Endothelial cell of umbilical vein (primary cell): ENCODE data around the gene PLEKHA7. TPM values are rescaled to one million over a fixed set of nuclear protein-coding genes. Genes with fewer than 3 reads are reported as not detected.

Experiments used
- BruUV-seq: library from RNA; stranded (reverse); fragments of 400-500 nt; replicated peaks from 2 replicates; lab custom pipeline; 2021; lab: Mats Ljungman, UMichigan
- CTCF ChIA-PET: fragments of 300-600, 350-600 bp; sonication (Branson Sonifier 250); formaldehyde crosslinking; loops from one replicate; lab custom pipeline; 2021; ENCODE audit warnings: antibody characterized with exemption, inconsistent platforms; lab: Charles Lee
- POLR2A ChIA-PET: fragments of 300-600, 350-600 bp; sonication (Branson Sonifier 250); formaldehyde crosslinking; loops from one replicate; lab custom pipeline; 2021; ENCODE audit warnings: antibody characterized with exemption, inconsistent platforms; lab: Charles Lee
- DNase-seq: peaks from one replicate; pipeline ENCODE4 v3.0.0-alpha.2; 2011; ENCODE audit warnings: low read depth, low spot score
- FAIRE-seq: peaks from 2 replicates; lab custom pipeline; 2011; peaks lifted over from hg19 to GRCh38; lab: Jason Lieb, UNC
- H2AFZ ChIP-seq: 2 replicates; pipeline ENCODE4 v1.6.0; 2012; ENCODE audit warnings: low read depth, low read length, control low read depth, inconsistent platforms
- H3K27ac ChIP-seq: 2 replicates; pipeline ENCODE4 v1.5.1; 2011; ENCODE audit warnings: low read depth, mild to moderate bottlenecking, control low read depth, low read length, moderate library complexity; ENCODE audit not compliant: insufficient read depth
- H3K27me3 ChIP-seq, 2 experiments: 2 replicates each; pipeline versions ENCODE4 v1.6.0 to v1.6.1; 2011; ENCODE audit warnings: low read length in 2 of 2, mixed read lengths in 1 of 2; ENCODE audit not compliant: control insufficient read depth in 2 of 2, insufficient read depth in 2 of 2
- H3K36me3 ChIP-seq, 2 experiments: 2 replicates in 1 of 2; 3 replicates in 1 of 2; pipeline ENCODE4 v1.5.1; 2011; ENCODE audit warnings: low read length in 2 of 2, mild to moderate bottlenecking in 1 of 2, moderate library complexity in 1 of 2; ENCODE audit not compliant: control insufficient read depth in 2 of 2, insufficient read depth in 2 of 2; ENCODE audit errors: extremely low read depth in 1 of 2
- H3K4me1 ChIP-seq: 3 replicates; pipeline ENCODE4 v1.5.1; 2011; ENCODE audit warnings: mild to moderate bottlenecking, low read length; ENCODE audit not compliant: control insufficient read depth, insufficient read depth; ENCODE audit errors: extremely low read depth
- H3K4me2 ChIP-seq: 2 replicates; pipeline ENCODE4 v1.6.1; 2011; ENCODE audit warnings: low read length, control low read depth, mixed read lengths; ENCODE audit not compliant: insufficient read depth
- H3K4me3 ChIP-seq, 3 experiments: fragments of 200-600 bp in 1 of 3; sonication (generic), shearing (Covaris generic) in 1 of 3; replicated peaks in 1 of 3; 2 replicates each; pipeline ENCODE4 v1.5.1; 2011 to 2016; ENCODE audit warnings: control low read depth in 3 of 3, low read length in 3 of 3, mild to moderate bottlenecking in 2 of 3, inconsistent platforms in 1 of 3, low read depth in 1 of 3, moderate library complexity in 1 of 3; ENCODE audit not compliant: insufficient read depth in 1 of 3
- H3K79me2 ChIP-seq: 2 replicates; pipeline ENCODE4 v1.6.0; 2012; ENCODE audit warnings: low read length, inconsistent platforms; ENCODE audit not compliant: control insufficient read depth, insufficient read depth
- H3K9ac ChIP-seq: replicated peaks from 2 replicates; pipeline ENCODE3; 2011; ENCODE audit warnings: low read length, control low read depth; ENCODE audit not compliant: insufficient read depth; ENCODE audit errors: extremely low read depth
- H3K9me1 ChIP-seq: replicated peaks from 3 replicates; pipeline ENCODE4 v1.6.0; 2011; ENCODE audit warnings: mild to moderate bottlenecking, low read length; ENCODE audit not compliant: control insufficient read depth, insufficient read depth; ENCODE audit errors: extremely low read depth
- H3K9me3 ChIP-seq: replicated peaks from 2 replicates; pipeline ENCODE4 v1.5.1; 2012; ENCODE audit warnings: low read length, inconsistent platforms; ENCODE audit not compliant: control insufficient read depth, insufficient read depth
- H4K20me1 ChIP-seq: replicated peaks from 2 replicates; pipeline ENCODE3; 2011; ENCODE audit warnings: mild to moderate bottlenecking, low read length; ENCODE audit not compliant: control insufficient read depth, insufficient read depth; ENCODE audit errors: extremely low read depth
- CTCF ChIP-seq, 2 donors: IDR thresholded peaks; 1 replicate in 1 of 2; 2 replicates in 1 of 2; pipeline ENCODE4 v1.5.1; 2011; ENCODE audit warnings: low read length in 2 of 2, mild to moderate bottlenecking in 2 of 2, moderate library complexity in 2 of 2, control low read depth in 1 of 2, inconsistent platforms in 1 of 2, low read depth in 1 of 2; ENCODE audit not compliant: insufficient read depth in 1 of 2; ENCODE audit errors: extremely low read depth in 1 of 2
- EZH2 ChIP-seq: IDR thresholded peaks from 2 replicates; pipeline ENCODE4 v1.6.1; 2012; ENCODE audit warnings: borderline replicate concordance, low read depth, mild to moderate bottlenecking, moderate library complexity, low read length, inconsistent platforms; ENCODE audit not compliant: severe bottlenecking
- FOS ChIP-seq: IDR thresholded peaks from 2 replicates; pipeline ENCODE4 v1.6.1; 2011; ENCODE audit warnings: mild to moderate bottlenecking, low read length, moderate library complexity, borderline replicate concordance; ENCODE audit not compliant: insufficient read depth
- GATA2 ChIP-seq: IDR thresholded peaks from 2 replicates; pipeline ENCODE4 v1.7.0; 2011; ENCODE audit warnings: low read depth, mild to moderate bottlenecking, moderate library complexity, mixed read lengths, low read length; ENCODE audit not compliant: insufficient read length, insufficient read depth
- JUN ChIP-seq: IDR thresholded peaks from 2 replicates; pipeline ENCODE4 v1.6.1; 2011; ENCODE audit warnings: borderline replicate concordance, low read depth; ENCODE audit not compliant: insufficient read length, insufficient read depth
- MAX ChIP-seq: IDR thresholded peaks from 2 replicates; pipeline ENCODE4 v1.6.1; 2011; ENCODE audit not compliant: insufficient read depth, insufficient read length
- MYC ChIP-seq: IDR thresholded peaks from one replicate; pipeline ENCODE4 v1.6.1; 2011; ENCODE audit warnings: mild to moderate bottlenecking, low read depth, low read length
- POLR2AphosphoS5 ChIP-seq: IDR thresholded peaks from 2 replicates; pipeline ENCODE4 v1.6.1; 2012; ENCODE audit warnings: low read depth, mild to moderate bottlenecking, control low read depth, low read length, moderate library complexity; ENCODE audit not compliant: insufficient read depth
- dilution Hi-C: fragments of 300-500 bp; cut with MboI; formaldehyde crosslinking; loops from one replicate; pipeline ENCODE4 v1.15.0; 2019; ENCODE audit warnings: low sequenced_read_pairs; ENCODE audit not compliant: extremely low pct_ligation_motif_present
- intact Hi-C: fragments of 100-400 bp; cut with micrococcal nuclease; formaldehyde crosslinking; loops from one replicate; pipeline ENCODE4 v1.10.0; 2022
- polyA plus RNA-seq, 4 experiments: library from polyadenylated mRNA; depleted of rRNA in 3 of 4; stranded (reverse) in 3 of 4; unstranded in 1 of 4; fragments of >200 nt; gene quantifications; 2 replicates each; pipeline versions ENCODE4 v1.2.1 to v1.2.3, GENCODE V29; 2011 to 2012; ENCODE audit warnings: missing spikeins in 1 of 4
- total RNA-seq: library from RNA; stranded (reverse); gene quantifications from 2 replicates; pipeline ENCODE4 v1.2.3, GENCODE V29; 2021

The PLEKHA7 gene
- total and polyA plus RNA-seq, 2 donors (not counting 3 experiments of a cell fraction or from before 2014, with no cell fraction given), result 1.7 to 3.8 TPM

- peaks cover 8% of the 10 kb centered on the region for H3K4me1 ChIP-seq
- peak overlapping the region; percentile 25 for H3K4me2 ChIP-seq
- H2AFZ ChIP-seq, result peak overlapping the region; percentile 84
- H4K20me1 ChIP-seq, result no peaks in the 10 kb centered on the region
- TF ChIP-seq EZH2 (no peak), FOS (peak; percentile 65)
- DNase-seq, result peak; percentile 50
- H3K9me3 ChIP-seq, result no peaks in the 10 kb centered on the region
- ChIA-PET CTCF (interaction anchor here (0.9 to 1.3 kb wide), 2 partner anchors 50 to 76 kb away, joined by 3 to 5 read pairs; no protein-coding TSS in a partner anchor), POLR2A (no interaction called here)
- no peaks in the 10 kb centered on the region for H3K27me3 ChIP-seq
- peak overlapping the region; percentile 33 to 66 (median 57) for H3K4me3 ChIP-seq
- intact Hi-C loops (loop anchor here (2.0 to 5.0 kb wide), 2 partner anchors 222 to 1694 kb away; no protein-coding TSS in a partner anchor), dilution Hi-C loops (no loop called here)
- BruUV-seq, result no TSS peak
- peak overlapping the region; percentile 6 for H3K9ac ChIP-seq
- no peaks in the 10 kb centered on the region for H3K36me3 ChIP-seq
- peak; percentile 87 for FAIRE-seq
- no peak overlapping the region for H3K27ac ChIP-seq
- H3K9me1 ChIP-seq, result no peaks in the 10 kb centered on the region
- no peaks in the 10 kb centered on the region for H3K79me2 ChIP-seq
These were observed 1.3 kb downstream of the PLEKHA7 start for GRCh38 chr11:17012712-17013547.

GRCh38 chr11:17012179-17012578 is 2.0 kb downstream of the PLEKHA7 start:
- no peak for FAIRE-seq
- dilution Hi-C loops (no loop called here), intact Hi-C loops (loop anchor here (2.0 to 5.0 kb wide), 2 partner anchors 221 to 1695 kb away; no protein-coding TSS in a partner anchor)
- ChIA-PET CTCF (interaction anchor here (0.9 to 1.3 kb wide), 2 partner anchors 51 to 75 kb away, joined by 3 to 5 read pairs; no protein-coding TSS in a partner anchor), POLR2A (no interaction called here)
- Histone ChIP-seq H4K20me1 (no peaks in the 10 kb centered on the region), H3K27me3 (no peaks in the 10 kb centered on the region), H3K4me1 (peaks cover 8% of the 10 kb centered on the region), H3K4me2 (no peak overlapping the region), H3K79me2 (no peaks in the 10 kb centered on the region), H3K36me3 (no peaks in the 10 kb centered on the region), H3K9ac (no peak overlapping the region), H3K9me3 (no peaks in the 10 kb centered on the region), H3K9me1 (no peaks in the 10 kb centered on the region), H2AFZ (no peak overlapping the region), H3K27ac (no peak overlapping the region), H3K4me3 (no peak overlapping the region)
- TF ChIP-seq POLR2AphosphoS5, result no peak
- no peak for TF ChIP-seq JUN
- TF ChIP-seq EZH2, result no peak
- no peak for TF ChIP-seq MAX
- TF ChIP-seq CTCF (IDR thresholded peaks at IDR 0.05; ENCODE audit: extremely low read depth in 1 of 2, insufficient read depth in 1 of 2, low read depth in 1 of 2, low read length in 2 of 2), result no peak
- TF ChIP-seq GATA2, result no peak
- no peak for TF ChIP-seq FOS
- TF ChIP-seq MYC, result no peak
- BruUV-seq, result no TSS peak
- DNase-seq, result no peak
